Activated gamma-delta T cell treated with anti-CD3 and anti-CD28 coated beads, Interleukin-2, amount 50 U/mL, for 16 hours (primary cell): ENCODE measurements around the gene MINK1.
"Not testable (repeated sequence)": the region's sequence is repeated elsewhere in the genome, so short reads cannot be mapped to it uniquely, and the experiment has no call there.

ENCODE experiments used
- DNase-seq: peaks from one replicate; pipeline ENCODE4 v3.0.0-alpha.2; 2020; ENCODE audit warnings: low read depth

The MINK1 gene

GRCh38 chr17:4811471-4811870 is 21.7 kb upstream of the MINK1 start:
- no peak for DNase-seq

- no peak for DNase-seq
Measured at GRCh38 chr17:4812690-4813089, 20.4 kb upstream of the MINK1 start.

DNA sequence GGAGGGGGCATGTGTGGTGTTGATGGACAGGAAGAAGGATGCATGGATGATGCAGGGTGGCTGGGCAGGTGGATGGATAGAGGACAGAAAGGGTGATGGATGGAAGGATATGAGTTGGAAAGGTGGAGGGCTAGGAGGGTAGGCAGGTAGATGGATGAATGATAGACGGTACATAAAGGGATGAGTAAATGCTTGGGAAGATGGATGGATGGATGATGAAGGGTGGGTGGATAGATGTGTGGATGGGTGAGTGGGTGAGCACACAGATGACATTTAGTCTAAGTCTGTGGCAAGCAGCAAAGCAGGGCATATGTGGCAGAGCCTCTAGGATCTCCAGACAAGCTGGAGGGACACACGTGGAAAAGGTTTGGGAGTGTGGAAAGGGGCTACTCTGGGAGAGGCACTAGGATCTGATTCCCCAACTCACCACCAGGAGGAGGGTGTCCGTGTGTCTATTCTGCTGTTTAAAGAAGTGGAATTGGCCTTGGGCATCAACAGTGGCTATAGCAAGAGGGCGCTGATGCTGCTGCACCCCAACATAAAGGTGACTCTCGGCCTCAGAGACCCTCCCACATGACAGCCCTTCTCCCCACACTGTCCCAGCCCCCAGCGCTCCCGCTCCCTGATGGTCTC is 18.0 kb upstream of the MINK1 start:
- no peak for DNase-seq

DNA sequence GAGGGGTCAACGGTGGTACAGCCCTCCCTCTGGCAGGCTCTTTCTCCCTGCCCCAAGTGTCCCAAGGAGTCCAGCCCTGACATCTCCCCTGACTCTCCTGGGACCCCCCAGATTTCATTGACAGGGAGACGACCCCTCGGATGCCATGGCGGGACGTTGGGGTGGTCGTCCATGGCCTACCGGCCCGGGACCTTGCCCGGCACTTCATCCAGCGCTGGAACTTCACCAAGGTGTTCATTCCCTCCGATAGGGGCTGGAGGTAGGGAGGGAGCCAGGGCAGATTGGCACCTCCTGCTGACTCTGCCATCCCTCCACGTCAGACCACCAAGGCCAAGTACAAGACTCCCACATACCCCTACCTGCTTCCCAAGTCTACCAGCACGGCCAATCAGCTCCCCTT is 16.3 kb upstream of the MINK1 start:
- DNase-seq, result no peak

- no peak for DNase-seq
Measured at GRCh38 chr17:4818276-4818675, 14.9 kb upstream of the MINK1 start.

GRCh38 chr17:4822835-4823234 is 10.3 kb upstream of the MINK1 start:
- no peak for DNase-seq

DNA sequence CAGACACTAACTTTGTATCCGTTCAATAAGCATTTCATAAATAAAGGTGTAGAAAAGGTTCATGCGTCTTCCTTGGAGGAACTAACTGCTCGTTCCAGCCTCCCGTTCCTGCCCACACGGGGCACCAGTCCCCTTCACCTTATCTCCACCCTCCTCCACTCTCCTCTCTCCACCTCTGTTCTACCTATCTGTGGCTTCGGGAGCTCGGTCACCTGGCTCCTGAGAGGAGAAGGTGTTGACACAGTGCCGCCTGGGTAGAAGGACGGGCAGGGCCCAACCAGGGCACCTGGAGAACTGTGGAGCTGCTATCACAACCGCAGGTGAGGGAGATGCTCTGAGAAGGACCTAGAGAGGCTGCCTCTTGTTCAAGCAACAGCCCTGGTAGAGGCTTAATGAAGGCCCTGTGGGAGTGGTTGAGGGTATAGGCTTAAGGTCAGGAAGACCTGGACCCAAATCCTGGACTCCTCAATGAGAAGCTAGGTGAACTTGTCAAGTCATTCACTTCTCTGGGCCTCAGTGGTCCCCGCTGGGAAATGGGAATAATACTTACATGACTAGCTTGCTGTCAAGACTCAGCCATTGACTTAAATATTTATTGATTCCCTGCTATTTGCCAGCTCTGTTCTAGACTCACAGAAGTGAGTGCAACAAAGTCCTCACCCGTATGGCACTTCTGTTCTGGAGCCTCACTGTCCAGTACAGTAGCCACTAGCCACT is 9.6 kb upstream of the MINK1 start:
- DNase-seq, result no peak

- DNase-seq, result no peak
Measured at GRCh38 chr17:4827399-4827798, 5.7 kb upstream of the MINK1 start.

DNA sequence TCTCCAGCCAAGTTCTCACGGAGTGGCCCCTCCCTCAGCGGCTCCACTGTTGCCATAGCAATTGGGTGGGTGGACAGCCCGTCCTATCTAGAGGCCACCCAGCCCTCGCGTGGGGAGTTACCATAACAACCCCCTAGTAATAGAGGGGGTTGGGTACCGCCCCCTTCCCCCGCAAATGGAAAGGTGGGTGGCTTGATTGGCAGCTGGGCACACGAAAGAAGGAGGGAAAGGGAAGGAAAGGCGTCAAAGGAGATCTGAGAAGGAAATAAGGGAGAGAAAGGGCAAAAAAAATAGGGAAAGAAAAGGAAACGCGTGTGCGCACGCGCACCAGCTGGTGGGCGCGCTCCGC is 337 bp upstream of the MINK1 start:
- DNase-seq, result not testable (repeated sequence)

GRCh38 chr17:4833941-4834680 is 971 bp downstream of the MINK1 start:
- no peak for DNase-seq

DNA sequence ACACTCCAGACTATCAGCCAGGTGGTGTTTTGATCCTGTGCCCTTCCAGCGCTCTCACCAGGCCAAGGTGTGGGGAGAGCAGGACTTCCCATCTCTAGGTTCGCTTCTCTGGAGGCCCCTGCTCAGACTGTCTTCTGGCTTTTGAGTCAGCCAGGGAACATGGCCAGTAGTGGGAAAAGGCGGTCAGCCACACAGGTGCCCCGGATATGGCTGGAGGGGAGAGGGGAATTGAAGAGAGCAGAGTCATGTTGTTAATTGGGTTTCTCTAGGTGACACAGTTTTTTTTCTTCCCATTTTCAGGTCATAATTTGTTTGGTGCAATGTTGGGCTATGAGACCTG is 1.5 kb downstream of the MINK1 start:
- DNase-seq, result no peak

DNA sequence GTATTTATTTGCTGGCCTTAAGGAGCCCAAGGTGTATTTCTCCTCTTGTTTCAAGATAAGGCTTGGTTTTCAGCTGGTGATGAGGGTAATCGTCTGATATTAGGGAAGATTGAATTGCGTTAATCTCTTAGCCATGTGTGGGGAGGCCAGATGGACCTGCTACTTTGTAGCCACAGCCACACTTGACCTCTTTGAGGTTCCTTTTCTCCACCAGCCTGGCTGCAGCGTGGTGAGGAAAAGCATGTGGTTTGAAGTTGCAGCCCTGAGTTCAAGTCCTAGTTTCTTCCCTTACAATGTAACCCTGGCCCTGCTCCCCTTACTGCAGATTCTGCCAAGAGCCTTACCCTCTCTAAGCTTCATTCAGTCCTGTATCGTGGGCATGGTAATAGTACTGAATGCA is 3.1 kb downstream of the MINK1 start:
- DNase-seq, result no peak

DNA sequence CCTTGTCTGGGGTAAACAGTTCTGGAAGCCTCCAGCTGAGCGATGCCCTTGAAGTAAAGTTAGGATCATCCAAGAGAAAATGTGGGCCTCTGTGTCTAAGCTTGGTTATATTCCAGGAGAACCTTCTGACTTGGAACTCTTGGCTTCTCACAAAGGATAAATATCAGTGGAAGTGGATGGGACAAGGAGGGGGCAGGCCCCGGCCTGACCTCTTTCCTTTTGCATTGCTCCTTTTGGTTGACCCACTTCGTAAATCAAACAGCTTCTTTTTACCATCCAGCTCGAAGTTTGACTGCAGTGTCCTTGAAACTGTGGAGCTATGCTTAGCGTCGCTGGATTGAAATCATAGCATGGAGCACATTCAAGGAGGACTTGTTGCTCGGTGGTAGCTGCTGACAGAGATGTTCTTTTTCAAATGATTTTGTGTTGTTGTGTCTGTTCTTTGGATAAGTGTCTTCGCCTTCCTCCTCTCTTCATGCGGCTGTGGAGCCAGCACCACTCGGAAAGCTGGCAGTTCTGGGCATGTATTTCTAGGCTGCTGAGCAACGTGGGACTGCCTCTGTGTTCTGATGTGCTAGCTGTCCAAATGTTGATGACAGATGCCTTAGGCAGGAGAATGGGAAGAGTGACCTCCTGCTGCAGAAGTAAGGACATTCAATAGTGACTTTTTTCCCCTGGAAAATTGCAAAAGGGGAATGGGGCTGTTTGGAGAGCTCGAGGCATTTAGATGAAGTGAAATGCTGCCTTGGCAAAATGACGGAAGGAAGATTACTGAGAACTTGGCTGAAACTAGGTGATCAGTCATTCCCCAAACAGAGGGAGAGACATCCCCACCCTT is 4.5 kb downstream of the MINK1 start:
- no peak for DNase-seq

GRCh38 chr17:4838309-4838785 is 5.2 kb downstream of the MINK1 start:
- no peak for DNase-seq

DNA sequence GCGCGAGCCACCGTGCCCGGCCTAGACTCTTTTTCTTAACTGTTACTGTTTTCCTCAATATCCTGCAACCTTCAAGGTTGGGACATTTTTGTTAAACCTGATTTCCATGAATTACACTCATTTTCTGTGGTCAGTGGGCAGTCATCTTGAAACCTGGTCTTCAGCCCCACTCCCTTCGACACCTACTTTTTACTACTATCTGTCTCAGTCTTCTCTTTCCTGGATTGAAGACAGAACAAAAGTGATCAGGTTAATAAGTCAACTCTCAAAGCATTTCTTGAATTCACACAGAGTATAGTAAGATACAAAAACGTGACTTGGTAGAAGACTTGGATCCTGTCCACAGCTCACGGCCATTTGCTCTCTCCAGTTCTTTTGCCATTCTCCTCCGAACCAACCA is 6.1 kb downstream of the MINK1 start:
- no peak for DNase-seq

GRCh38 chr17:4839965-4840892 is 7.1 kb downstream of the MINK1 start:
- no peak for DNase-seq

DNA sequence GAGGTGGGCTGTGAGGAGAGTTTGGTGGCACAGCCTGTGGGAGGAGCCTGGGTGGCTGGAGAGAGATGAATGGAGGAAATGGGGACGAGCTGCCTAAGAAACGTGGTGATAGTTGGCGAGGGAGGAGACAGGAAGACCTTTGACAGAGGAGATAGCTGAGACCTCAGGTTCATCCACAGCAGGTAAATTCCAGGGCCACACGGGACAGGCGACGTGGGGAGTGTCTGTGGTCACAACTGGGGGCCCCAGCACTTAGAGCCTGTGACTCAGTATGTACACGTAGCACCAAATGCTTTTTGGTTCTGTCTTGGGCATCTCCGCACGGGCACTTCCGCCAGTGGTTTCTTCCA is 7.7 kb downstream of the MINK1 start:
- DNase-seq, result no peak

- DNase-seq, result no peak
Measured at GRCh38 chr17:4842376-4842775, 9.2 kb downstream of the MINK1 start.

DNA sequence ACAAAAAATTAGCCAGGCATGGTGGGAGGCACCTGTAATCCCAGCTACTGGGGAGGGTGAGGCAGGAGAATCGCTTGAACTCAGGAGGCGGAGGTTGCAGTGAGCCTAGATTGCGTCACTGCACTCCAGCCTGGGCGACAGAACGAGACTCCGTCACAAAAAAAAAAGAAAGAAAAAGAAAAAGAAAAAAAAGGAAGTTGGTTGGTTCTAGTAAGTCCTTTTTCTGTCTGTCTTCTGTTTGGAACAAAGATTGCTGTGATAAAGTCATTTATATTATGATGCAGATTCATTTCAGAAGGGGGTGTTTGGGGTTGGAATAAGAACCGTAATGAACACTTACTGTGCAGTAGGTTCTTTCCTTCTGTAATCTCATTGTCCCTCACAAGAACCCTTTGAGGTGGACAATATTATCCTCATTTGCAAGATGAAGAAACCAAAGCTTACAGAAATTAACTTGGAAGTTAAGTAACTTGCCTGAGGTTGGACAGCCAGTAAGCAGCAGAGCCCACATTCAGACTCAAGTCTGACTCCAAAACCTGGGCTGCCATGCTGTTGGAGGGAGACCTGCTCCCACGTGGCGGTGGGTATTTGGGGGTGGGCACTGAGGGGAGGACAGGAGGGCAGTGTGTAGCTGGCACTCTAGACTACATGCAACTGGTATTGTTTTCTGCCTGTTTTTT is 10.3 kb downstream of the MINK1 start:
- DNase-seq, result no peak

DNA sequence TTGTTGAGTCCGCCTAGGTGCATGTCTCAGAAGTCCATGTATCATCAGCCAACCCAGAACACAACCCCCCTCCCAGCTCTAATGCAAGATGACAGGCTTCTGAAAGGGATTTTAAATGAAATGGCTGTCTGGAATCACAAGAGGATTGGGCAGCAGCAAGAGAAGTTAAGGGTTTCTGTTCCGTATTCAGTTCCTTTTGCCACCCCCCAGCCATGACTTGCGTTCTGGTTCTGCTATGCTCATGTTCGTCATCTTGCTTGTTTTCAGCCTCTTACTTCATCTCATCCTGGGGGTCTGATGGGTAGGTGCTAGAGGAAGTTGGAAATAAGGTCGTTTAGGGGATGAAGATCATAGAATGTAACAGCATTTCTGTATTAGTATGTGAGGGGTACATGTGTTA is 12.0 kb downstream of the MINK1 start:
- no peak for DNase-seq
